H1 (cell line): Measurements from ENCODE around the gene TEX54. TPM values are rescaled to one million over a fixed set of nuclear protein-coding genes. Genes with fewer than 3 reads are reported as not detected.

ENCODE experiments used
- CBX5 ChIP-seq: fragments of 300-800, 300-1000 bp; sonication (generic); IDR thresholded peaks from 2 replicates; pipeline ENCODE4 v1.7.1; 2016; ENCODE audit warnings: antibody characterized with exemption, low read length, low read depth
- EZH2 ChIP-seq: fragments of 200-600 bp; sonication (generic); IDR thresholded peaks from 2 replicates; pipeline ENCODE4 v1.7.1; 2012; ENCODE audit warnings: low read depth, mild to moderate bottlenecking, moderate library complexity, low read length, inconsistent platforms; ENCODE audit not compliant: severe bottlenecking
- KDM4A ChIP-seq: IDR thresholded peaks from one replicate; pipeline ENCODE4 v1.7.1; 2012; ENCODE audit warnings: low read depth, mild to moderate bottlenecking, moderate library complexity, low read length, inconsistent platforms; ENCODE audit not compliant: severe bottlenecking
- MAFK ChIP-seq: IDR thresholded peaks from 2 replicates; pipeline ENCODE4 v1.6.1; 2012; ENCODE audit warnings: low read depth, mild to moderate bottlenecking, improper control_type of control experiment, low read length
- POLR2AphosphoS5 ChIP-seq: IDR thresholded peaks from 2 replicates; pipeline ENCODE4 v1.6.1; 2011; ENCODE audit warnings: low read depth, low read length
- RAD21 ChIP-seq, 2 experiments: IDR thresholded peaks in 1 of 2; conservative IDR thresholded peaks in 1 of 2; 2 replicates each; pipeline ENCODE4 v1.6.1; 2011; ENCODE audit warnings: low read depth in 2 of 2, low read length in 2 of 2, improper control_type of control experiment in 1 of 2, inconsistent platforms in 1 of 2, mild to moderate bottlenecking in 1 of 2, moderate library complexity in 1 of 2
- RBBP5 ChIP-seq: IDR thresholded peaks from 2 replicates; pipeline ENCODE4 v1.7.1; 2012; ENCODE audit warnings: low read depth, mild to moderate bottlenecking, inconsistent platforms, low read length, moderate library complexity, borderline replicate concordance
- SP2 ChIP-seq: IDR thresholded peaks from 2 replicates; pipeline ENCODE4 v1.6.1; 2012; ENCODE audit warnings: mild to moderate bottlenecking, low read length, inconsistent platforms
- ZNF274 ChIP-seq: IDR thresholded peaks from 2 replicates; pipeline ENCODE4 v1.7.0; 2012; ENCODE audit warnings: low read length, borderline replicate concordance; ENCODE audit errors: extremely low read depth
- polyA plus RNA-seq, 7 experiments: library from polyadenylated mRNA; depleted of rRNA in 3 of 7; stranded (reverse) in 5 of 7; unstranded in 2 of 7; fragments of >200 nt in 5 of 7; fragments of 200-250 nt in 2 of 7; gene quantifications; 1 replicate in 5 of 7; 2 replicates in 1 of 7; 4 replicates in 1 of 7; pipeline versions ENCODE4 v1.2.1 to v1.2.3, GENCODE V29; 2011 to 2013; ENCODE audit warnings: missing spikeins in 2 of 7, mixed read lengths in 2 of 7
- total RNA-seq: library from RNA; stranded (reverse); fragmentation: NEBNext Ultra II Directional; extraction: Animal tissue kit (Norgen Biotek cat#: 25700); gene quantifications from 2 replicates; pipeline ENCODE4 v1.2.1, GENCODE V29; 2021
- TF ChIP-seq, protein P1 (sequence below): fragments of 300-600 bp; sonication (generic); IDR thresholded peaks from 2 replicates; pipeline ENCODE4 v1.7.1; 2012; ENCODE audit warnings: low read length, moderate library complexity, mild to moderate bottlenecking, inconsistent platforms; ENCODE audit not compliant: insufficient replicate concordance

The TEX54 gene
- total and polyA plus RNA-seq, 2 of the 8 experiments (the other 6 are each of a cell fraction or from before 2014, with no cell fraction given): 1.2 TPM; not detected in 1

DNA sequence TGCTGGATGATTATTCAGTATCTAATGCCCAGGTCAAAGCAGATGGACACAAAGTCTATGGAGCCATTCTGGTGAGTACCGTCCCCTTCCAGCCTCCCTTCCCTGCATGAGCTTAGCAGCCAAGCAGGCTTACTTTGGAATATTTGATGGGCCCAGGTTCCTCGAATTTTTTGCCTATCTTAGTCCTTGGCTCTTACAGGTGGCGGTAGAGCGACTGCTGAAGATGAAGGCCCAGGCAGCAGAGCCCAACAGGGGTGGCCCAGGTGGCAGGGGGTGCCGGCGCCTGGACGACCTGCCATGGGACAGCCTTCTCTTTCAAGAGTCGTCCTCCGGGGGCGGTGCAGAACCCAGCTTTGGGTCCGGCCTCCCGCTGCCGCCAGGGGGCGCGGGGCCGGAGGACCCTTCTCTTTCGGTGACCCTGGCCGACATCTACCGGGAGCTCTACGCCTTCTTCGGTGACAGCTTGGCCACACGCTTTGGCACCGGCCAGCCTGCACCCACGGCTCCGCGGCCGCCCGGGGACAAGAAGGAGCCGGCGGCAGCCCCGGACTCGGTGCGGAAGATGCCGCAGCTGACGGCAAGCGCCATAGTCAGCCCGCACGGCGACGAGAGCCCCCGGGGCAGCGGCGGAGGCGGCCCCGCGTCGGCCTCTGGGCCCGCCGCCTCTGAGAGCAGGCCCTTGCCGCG is 46.2 kb downstream of the TEX54 start (continued):
- TF ChIP-seq RBBP5: peak; percentile 41; the same call in 1 of the 2 replicates
- TF ChIP-seq, protein P1, sequence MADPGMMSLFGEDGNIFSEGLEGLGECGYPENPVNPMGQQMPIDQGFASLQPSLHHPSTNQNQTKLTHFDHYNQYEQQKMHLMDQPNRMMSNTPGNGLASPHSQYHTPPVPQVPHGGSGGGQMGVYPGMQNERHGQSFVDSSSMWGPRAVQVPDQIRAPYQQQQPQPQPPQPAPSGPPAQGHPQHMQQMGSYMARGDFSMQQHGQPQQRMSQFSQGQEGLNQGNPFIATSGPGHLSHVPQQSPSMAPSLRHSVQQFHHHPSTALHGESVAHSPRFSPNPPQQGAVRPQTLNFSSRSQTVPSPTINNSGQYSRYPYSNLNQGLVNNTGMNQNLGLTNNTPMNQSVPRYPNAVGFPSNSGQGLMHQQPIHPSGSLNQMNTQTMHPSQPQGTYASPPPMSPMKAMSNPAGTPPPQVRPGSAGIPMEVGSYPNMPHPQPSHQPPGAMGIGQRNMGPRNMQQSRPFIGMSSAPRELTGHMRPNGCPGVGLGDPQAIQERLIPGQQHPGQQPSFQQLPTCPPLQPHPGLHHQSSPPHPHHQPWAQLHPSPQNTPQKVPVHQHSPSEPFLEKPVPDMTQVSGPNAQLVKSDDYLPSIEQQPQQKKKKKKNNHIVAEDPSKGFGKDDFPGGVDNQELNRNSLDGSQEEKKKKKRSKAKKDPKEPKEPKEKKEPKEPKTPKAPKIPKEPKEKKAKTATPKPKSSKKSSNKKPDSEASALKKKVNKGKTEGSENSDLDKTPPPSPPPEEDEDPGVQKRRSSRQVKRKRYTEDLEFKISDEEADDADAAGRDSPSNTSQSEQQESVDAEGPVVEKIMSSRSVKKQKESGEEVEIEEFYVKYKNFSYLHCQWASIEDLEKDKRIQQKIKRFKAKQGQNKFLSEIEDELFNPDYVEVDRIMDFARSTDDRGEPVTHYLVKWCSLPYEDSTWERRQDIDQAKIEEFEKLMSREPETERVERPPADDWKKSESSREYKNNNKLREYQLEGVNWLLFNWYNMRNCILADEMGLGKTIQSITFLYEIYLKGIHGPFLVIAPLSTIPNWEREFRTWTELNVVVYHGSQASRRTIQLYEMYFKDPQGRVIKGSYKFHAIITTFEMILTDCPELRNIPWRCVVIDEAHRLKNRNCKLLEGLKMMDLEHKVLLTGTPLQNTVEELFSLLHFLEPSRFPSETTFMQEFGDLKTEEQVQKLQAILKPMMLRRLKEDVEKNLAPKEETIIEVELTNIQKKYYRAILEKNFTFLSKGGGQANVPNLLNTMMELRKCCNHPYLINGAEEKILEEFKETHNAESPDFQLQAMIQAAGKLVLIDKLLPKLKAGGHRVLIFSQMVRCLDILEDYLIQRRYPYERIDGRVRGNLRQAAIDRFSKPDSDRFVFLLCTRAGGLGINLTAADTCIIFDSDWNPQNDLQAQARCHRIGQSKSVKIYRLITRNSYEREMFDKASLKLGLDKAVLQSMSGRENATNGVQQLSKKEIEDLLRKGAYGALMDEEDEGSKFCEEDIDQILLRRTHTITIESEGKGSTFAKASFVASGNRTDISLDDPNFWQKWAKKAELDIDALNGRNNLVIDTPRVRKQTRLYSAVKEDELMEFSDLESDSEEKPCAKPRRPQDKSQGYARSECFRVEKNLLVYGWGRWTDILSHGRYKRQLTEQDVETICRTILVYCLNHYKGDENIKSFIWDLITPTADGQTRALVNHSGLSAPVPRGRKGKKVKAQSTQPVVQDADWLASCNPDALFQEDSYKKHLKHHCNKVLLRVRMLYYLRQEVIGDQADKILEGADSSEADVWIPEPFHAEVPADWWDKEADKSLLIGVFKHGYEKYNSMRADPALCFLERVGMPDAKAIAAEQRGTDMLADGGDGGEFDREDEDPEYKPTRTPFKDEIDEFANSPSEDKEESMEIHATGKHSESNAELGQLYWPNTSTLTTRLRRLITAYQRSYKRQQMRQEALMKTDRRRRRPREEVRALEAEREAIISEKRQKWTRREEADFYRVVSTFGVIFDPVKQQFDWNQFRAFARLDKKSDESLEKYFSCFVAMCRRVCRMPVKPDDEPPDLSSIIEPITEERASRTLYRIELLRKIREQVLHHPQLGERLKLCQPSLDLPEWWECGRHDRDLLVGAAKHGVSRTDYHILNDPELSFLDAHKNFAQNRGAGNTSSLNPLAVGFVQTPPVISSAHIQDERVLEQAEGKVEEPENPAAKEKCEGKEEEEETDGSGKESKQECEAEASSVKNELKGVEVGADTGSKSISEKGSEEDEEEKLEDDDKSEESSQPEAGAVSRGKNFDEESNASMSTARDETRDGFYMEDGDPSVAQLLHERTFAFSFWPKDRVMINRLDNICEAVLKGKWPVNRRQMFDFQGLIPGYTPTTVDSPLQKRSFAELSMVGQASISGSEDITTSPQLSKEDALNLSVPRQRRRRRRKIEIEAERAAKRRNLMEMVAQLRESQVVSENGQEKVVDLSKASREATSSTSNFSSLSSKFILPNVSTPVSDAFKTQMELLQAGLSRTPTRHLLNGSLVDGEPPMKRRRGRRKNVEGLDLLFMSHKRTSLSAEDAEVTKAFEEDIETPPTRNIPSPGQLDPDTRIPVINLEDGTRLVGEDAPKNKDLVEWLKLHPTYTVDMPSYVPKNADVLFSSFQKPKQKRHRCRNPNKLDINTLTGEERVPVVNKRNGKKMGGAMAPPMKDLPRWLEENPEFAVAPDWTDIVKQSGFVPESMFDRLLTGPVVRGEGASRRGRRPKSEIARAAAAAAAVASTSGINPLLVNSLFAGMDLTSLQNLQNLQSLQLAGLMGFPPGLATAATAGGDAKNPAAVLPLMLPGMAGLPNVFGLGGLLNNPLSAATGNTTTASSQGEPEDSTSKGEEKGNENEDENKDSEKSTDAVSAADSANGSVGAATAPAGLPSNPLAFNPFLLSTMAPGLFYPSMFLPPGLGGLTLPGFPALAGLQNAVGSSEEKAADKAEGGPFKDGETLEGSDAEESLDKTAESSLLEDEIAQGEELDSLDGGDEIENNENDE: no peak
- TF ChIP-seq SP2: no peak
- TF ChIP-seq KDM4A: no peak
- no peak for TF ChIP-seq EZH2
- TF ChIP-seq RAD21 (IDR thresholded peaks at IDR 0.05 in 1 of 2, conservative IDR thresholded peaks at IDR 0.05 in 1 of 2; ENCODE audit: low read depth in 2 of 2, low read length in 2 of 2): peak; percentile 48 to 60
- TF ChIP-seq CBX5: no peak
- TF ChIP-seq MAFK: no peak
- TF ChIP-seq ZNF274: no peak
- TF ChIP-seq POLR2AphosphoS5: peak; percentile 16; the same call in 1 of the 2 replicates
